Retina (tissue), 1 donor: Measurements from ENCODE around the gene OR6X1.
A peak's percentile ranks its signal among the peaks of the same experiment; 100 is the strongest.
"Not testable (repeated sequence)": the region's sequence is repeated elsewhere in the genome, so short reads cannot be mapped to it uniquely, and the experiment has no call there.

ENCODE experiments used
- DNase-seq: peaks from one replicate; pipeline ENCODE4 v3.0.0-alpha.2; 2016

OR6X1 gene

DNA sequence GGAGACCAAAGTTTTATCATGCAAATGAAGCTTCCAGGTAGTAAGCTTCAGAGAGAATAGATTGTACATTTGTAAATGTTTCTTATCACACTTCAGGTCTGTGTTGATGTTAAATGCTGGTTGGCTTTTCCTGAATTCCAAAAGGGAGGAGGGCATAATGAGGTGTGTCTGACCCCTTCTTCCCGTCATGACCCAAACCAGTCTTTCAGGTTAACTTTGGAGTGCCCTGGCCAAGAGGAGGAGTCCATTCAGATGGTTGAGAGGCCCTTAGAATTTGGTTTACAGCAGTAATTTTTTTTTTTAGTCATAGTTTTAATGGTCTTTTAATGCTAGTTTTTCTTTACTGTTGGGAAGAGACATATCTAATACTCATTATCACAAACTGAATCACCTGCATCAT is 2.5 kb downstream of the OR6X1 start:
- DNase-seq: no peak

DNA sequence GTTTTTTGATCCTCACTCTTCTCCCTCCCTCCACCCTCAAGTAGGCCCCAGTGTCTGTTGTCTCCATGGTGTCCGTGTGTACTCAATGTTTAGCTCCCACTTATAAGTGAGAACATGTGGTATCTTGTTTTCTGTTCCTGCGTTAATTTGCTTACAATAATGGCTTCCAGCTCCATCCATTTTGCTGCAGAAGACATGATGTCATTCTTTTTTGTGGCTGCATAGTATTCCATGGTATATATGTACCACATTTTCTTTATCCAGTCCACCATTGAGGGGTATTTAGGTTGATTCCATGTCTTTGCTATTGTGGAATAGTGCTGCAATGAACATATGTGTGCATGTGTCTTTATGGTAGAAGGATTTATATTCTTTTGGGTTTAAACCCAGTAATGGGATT is 6.0 kb downstream of the OR6X1 start:
- DNase-seq: not testable (repeated sequence)

DNA sequence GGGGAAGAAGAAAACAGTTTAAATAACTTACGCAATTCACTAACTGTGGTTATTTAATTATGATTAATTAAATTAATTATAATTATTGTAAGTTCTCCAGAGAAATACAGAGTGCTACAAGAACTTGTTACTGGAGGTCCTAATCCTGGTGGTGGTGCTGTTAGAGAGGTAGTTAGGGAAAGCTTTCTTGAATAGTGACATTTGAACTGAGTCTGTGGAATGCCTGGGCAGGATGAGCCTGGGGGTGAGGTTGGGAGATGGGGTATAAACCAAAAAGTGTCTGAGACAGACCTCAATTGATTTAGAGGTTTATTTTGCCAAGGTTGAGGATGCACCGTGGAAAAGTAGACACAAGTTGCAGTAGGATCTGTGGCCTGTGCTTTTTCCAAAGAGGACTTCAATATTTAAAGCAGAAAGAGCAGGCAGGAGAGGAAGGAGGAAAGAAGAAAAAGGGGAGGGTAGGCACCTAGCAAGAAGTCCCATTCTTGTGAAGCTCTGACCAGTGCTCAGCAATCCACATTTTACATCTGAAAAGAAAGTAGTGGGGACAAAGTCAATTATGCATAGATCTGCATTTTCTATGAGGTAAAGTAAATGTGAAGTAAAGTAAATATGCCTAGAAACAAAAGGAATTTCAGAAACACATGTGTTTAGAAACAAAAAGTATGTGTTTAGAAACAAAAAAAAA is 8.4 kb downstream of the OR6X1 start:
- DNase-seq: no peak

DNA sequence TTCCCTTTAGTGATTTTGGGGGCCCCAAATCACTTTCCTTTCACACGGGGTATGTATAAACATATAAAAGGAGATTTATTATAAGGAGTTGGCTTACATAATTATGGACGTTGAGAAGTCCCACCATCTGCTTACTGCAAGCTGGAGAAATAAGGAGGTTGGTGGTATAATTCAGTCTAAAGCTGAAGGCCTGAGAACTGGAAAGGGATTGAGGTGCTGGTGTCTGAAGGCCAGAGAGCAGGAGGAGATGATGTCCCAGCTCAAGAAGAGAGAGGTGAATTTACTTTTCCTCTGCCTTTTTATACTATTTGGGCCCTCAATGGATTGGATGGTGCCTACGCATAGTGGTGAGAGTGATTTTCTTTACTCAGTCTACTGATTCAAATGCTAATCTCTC is 11.6 kb downstream of the OR6X1 start:
- DNase-seq: no peak

DNA sequence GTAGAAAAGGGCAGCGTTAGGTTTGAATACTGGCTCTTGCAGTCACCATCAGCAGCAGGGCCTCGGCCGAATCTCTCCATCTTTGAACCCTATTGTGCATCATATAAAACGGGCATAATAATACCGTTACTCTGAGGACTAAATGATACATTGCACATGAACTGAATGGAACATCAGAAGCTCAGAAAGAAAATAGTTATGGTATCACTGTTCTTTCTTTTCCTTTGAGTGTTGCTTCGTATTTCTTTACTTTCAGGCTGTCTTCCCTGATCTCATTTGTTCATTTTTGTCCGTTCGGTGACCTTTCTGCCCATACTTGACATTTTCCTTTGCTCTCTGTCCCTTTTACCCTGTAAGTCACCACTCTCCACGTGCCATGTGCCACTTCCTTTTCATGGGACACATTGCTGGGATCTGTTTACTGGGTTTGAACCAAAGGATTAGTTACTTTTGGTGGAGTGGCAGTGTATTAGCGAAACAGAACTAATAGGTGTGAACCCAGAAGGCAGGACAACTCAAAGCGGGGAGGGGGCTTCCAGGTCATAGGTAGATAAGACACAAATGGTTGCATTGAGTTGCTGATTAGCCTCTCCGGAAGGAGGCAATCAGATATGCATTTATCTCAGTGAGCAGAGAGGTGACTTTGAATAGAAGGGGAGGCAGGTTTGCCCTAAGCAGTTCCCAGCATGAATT is 12.1 kb downstream of the OR6X1 start:
- no peak for DNase-seq

DNA sequence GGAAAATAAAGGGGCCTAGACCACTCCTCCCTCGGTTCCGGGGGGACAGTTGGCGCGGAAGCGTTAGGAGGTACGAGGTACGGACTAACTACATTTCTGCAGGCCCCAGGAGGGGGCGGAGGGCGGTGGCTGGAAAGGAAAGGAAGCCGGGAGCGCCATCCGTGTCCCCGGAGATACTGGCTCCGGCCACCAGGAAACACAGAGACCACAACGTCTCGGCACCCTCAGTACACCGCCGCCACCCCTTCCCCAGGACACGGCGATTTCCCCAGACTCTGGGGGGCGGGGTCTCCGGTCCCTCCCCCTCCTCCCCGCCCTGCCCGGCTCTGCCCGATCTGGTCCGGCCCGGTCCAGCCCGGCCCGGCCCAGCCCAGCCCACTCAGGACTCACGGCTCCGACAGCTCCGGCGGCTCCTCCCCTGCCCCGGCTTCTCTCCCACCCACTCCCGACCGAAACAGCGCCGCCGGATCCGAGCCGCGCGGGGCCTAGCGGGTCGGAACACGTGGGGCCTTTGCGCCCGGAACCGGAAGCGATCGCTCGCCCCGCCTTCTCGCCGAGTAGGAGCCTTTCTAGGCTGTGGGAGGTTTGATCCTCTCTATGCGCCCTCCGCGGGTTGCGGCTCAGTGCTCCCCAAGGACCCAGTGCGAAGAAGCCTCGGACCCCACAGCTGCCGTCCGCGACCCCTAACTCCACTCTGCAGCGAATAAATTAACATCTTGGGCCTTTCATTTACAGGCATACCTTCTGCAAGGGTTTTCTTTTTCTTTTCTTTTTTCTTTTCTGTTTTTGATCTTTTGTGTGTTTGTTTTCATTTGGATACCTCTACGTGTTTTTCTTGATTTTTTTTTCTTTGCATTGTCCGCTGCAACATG is 12.9 kb downstream of the OR6X1 start, which contains the start of gene ZNF202:
Gene ZNF202 (minus strand): TSS at position 502 of the 872 bp plus-strand sequence. CDS start 10,772 bp downstream, outside the sequence.
- peak; percentile 94 for DNase-seq

DNA sequence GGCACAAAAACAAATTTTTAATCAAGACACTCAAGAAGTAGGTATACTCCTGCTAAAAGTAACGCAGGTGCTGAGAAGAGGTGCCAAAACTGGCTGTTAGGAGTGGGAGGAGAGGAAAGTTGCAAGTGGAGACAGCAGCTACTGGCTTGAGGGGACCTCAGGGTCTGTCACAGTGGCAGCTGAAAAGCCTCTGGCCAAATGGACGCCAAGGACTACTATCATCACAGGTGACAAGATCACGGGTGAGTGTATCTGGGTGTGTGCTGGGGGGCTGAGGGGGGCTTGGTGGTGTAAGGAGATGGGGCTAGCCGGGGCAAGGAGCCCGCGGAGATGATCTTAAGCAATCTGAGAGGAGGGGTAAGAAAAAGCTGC is 13.5 kb downstream of the OR6X1 start:
- no peak for DNase-seq

DNA sequence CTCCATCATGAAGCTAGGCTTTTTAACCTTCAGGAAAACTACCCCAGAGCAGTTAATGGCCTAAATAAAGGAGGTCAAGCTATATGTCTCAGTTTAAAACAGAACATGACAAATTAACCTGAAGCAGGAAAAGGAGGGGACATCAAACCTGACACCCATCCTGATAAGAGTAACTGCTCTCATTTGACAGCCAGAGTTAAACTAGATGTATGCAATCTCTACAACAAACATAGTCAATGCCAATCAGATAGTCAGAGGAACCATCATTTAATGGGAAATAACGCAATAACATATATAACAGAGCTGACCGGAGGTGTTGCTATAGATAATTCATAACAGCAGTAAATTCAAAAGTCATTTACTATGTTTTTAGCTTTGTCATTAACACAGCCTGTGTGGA is 15.9 kb downstream of the OR6X1 start:
- DNase-seq: no peak

DNA sequence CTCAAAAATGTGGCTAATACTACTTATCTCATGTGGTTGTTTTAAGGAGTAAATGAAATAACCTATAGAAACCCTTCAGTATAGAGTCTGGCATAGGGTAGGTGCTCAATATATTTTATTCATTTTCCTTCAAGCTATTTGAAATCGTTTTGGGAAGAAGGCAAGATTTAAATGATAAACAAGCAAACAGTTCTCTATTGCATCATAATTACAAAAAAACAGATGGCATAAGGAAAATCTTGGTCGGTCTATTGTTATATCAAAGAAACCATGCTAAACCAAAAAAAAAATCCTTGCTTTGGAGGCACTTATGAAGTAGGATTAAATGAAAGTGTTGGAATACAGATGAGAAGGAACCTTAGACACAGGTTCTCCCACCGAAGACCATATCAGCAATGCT is 17.5 kb downstream of the OR6X1 start:
- DNase-seq: no peak

DNA sequence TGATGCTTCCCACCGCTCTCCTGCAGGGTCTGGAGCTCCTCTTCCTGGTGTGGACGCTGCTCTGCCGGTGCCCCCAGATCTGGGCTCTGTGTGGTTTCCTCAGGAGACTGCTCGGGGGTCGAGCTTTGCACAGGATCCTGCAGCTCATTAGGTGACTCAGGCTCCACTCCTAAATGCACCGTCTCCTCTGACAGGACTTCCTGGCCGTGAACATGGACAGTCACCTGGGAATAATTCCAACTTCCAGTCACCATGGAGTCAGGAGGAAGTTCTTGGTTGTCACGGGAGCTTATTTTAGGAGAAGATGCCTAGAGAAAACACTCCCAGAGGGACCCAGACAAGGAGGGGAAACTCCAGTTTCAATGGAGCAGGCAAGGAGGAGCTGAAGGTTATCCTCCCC is 24.7 kb downstream of the OR6X1 start:
- no peak for DNase-seq

DNA sequence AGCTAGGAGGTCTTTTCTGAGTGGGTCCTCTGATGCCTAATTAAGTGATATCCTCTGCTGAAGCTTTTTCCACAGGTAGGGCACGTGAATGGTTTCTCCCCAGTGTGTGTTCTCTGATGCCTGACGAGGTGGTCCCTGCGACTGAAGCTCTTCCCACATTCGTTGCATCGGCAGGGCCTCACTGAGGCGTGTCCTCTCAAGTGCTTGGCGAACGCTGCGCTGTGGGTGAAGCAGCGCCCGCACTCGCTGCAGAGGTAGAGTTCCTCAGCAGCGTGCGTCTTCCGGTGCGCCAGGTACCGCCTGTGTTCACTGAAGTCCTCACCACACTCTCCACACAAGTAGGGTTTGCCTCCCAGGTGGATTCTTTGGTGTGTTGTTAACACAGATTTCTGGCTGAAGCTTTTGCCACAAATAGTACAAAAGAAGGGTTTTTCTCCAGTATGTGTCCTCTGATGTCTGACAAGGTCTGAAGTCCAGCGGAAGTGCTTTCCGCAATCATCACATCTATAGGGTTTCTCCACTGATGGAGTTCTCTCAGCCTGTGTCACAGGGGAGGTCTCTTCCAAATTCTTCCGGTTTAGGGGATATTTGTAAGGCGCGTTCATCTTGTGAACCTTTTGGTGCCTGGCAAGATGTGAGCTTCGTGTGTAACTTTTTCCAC is 28.2 kb downstream of the OR6X1 start:
- DNase-seq: no peak

DNA sequence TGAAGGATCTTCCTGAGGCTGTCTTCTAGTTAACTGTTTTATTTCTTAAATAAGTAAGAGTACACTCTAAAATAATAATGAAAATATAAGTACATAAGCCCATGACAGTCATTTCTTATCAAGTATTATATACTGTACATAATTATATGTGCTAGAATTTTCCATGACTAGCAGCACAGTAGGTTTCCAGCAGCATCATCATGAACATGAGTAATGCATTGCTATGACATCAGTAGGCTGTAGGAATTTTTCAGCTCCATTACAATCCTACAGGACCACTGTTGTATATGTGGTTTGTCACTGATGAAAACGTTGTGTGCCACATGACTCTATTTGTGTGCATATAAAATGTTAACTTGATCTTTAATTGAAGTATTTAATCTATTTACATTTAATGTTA is 34.9 kb downstream of the OR6X1 start:
- DNase-seq: no peak

DNA sequence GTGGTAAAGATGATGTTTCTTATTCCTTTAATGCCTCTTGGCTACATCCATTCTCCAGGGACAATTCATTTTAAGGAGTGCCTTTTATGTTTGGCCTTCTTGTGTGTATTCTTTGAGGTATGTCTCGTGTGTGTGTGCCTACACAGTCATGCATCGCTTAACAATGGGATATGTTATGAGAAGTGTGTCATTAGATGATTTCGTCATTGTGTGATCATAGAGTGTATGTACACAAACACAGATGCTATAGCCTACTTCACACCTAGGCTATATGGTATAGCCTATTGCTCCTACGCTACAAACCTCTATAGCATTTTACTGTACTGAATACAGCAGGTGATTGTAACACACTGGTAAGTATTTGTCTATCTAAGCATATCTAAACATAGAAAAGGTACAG is 35.8 kb downstream of the OR6X1 start:
- DNase-seq: no peak

DNA sequence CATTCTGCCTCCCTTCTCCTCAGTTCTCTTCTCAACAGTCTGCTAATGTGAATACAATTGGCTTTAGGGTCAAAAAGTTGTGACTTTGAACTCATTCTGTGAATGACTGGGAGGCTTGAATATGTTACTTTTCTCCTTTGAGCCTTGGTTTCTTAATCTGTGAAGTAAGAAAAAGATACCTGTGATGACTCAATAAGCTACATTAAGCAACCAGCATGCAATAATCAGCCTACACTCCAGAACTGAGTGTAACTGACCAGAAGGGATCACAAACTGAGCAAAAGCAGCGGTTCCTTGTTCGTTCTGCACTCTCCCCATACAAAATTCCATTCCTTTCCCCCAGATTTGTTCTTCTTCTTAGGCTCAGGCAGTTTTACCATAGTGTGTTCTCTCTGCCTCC is 36.3 kb downstream of the OR6X1 start:
- DNase-seq: no peak

DNA sequence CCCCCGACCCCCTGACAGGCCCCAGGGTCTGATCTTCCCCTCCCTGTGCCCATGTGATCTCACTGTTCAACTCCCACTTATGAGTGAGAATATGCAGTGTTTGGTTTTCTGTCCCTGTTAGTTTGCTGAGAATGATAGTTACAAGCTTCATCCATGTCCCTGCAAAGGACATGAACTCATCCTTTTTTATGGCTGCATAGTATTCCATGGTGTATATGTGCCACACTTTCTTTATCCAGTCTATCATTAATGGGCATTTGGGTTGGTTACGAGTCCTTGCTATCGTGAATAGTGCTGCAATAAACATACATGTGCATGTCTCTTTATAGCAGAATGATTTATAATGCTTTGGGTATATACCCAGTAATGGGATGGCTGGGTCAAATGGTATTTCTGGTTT is 41.7 kb downstream of the OR6X1 start:
- not testable (repeated sequence) for DNase-seq

DNA sequence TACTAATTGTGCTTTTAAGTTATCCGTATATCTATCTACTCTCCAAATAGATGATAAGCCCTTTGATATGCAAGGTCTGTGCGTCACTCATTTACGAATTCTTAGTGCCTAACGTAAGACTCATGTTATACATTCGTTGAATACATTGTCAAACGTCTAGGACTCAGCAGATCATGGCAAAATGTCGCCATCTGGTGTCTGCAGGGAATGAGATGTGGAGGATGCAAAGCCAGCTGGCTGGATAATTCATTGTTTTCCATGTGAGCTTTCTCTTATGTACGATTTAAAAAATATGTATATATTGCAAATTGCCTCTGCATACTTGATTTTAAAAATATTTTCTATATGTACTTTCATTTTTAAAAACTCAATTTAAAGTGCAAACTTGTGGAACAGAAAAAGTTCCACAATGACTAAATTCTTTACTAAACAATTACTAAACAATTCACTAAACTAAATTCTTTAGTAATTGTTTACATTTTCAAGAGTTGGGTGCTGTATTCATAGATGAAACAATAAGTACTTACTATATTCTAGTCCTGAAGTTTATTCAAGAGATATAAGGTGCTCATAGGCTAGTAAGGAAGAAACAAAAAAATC is 46.6 kb downstream of the OR6X1 start:
- DNase-seq: peak; percentile 48

DNA sequence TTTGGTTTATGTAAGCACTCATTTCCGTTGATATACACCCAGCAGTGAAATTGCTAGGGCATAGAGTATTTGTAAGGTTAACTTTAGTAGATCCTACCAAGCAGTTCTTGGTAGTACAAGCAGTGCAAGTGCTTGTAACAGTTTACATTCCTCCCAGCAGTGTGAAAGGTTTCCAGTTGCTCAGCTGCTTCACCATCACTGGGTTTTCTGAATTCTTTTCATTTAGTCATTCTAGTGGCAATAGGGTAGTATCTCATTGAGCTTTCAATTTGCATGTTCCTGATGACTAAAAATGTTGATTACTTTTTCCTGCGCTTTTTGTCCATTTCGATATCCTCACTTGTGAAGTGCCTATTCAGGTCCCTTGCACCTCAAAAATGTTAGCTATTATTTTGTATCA is 47.1 kb downstream of the OR6X1 start:
- DNase-seq: no peak

DNA sequence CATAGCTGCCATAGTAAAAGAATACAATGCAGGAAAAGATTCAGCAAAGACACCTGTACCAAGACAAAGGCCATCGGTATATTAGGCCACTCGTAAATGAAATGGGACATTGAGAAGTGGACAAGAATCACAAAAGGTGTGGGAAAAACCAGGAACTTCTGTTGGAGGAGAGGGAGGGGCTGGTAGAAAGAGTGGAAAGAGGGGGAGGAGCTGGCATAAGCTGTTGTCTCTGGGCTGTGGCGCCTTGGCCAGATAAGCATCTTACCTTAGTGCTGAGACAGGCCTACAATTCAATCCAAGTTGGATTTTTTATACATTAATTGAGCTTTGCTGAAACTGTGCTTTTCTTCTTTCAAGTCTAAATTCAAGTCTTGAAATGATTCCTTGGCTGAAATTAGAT is 50.0 kb downstream of the OR6X1 start:
- DNase-seq: no peak
